ENCODE measurements around the gene SRCIN1.

DNA sequence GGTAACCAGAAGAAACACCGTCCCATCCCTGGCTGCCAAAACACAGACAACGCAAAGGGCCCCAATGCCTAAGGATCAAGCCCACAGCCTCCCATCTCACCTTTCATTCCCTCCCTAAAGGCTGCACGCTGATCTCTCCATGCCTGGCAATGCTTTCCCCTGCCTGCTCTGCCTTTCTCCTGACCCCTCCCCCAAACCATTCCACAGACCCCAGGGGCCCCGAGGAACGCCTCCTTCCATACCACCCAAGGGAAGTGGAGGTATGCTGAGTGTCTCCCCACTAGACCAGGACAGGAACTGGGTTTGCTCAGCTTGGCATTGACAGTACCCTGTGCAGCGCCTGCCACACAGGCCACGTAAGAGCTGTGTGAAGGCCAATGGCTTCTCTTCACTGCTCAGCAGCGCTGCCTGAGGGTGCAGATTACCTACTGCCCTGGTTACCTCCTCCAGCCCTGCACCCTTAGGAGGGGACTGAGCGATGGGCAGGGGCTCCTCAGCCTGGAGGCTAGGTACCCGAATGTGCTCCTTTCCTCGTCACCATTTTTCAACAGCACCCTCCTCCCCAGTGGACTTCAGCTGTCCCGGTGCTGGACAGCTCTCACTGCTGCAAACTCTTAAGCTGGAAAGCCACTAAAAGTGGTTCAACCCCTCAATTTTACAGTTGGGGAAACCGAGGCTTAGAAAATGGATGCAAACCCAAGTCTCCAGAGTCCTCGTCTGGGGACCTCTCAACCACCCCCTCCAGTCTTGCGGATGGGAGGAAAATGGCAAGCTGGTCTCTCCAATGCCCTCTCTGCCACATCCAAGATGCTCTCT lies 45.0 kb downstream of the SRCIN1 start:
- TF ChIP-seq GATA3 (IDR thresholded peaks at IDR 0.05; ENCODE audit: low read depth, low read length): no peak
- no peak for TF ChIP-seq GATA2 (IDR thresholded peaks at IDR 0.05; ENCODE audit: low read depth, low read length)

Measured in SH-SY5Y (cell line).